A549 (cell line): ENCODE measurements around the gene GPM6B.

Experiments used
- CBX8 ChIP-seq: fragments of 200-600 bp; sonication (generic); IDR thresholded peaks from 2 replicates; pipeline ENCODE4 v1.6.1; 2016
- CEBPB ChIP-seq, 2 experiments: fragments of >200 bp in 1 of 2; sonication (Bioruptor Twin) in 1 of 2; formaldehyde crosslinking in 1 of 2; IDR thresholded peaks; 2 replicates each; pipeline ENCODE4 v1.6.1; 2012 to 2016
- CHD2 ChIP-seq: fragments of 150-350 bp; IDR thresholded peaks from 2 replicates; pipeline ENCODE4 v1.6.1; 2014; ENCODE audit warnings: low read length; ENCODE audit not compliant: partially characterized antibody
- CTCF ChIP-seq: fragments of >200 bp; sonication (Bioruptor Twin); formaldehyde crosslinking; IDR thresholded peaks from 3 replicates; pipeline ENCODE4 v1.5.1; 2016
- EP300 ChIP-seq, 2 experiments: fragments of >200 bp; sonication (Bioruptor Twin); formaldehyde crosslinking; IDR thresholded peaks; 2 replicates in 1 of 2; 3 replicates in 1 of 2; pipeline ENCODE4 v1.6.1; 2016 to 2017
- FOSL2 ChIP-seq, 2 experiments: fragments of 450-650 bp in 1 of 2; fragments of >200 bp in 1 of 2; sonication (Bioruptor Twin) in 1 of 2; formaldehyde crosslinking; IDR thresholded peaks; 2 replicates each; pipeline versions ENCODE4 v1.5.0 to v1.6.1; 2016 to 2020; ENCODE audit warnings: mild to moderate bottlenecking in 1 of 2, moderate library complexity in 1 of 2
- MAX ChIP-seq: IDR thresholded peaks from 2 replicates; pipeline ENCODE4 v1.6.1; 2012
- MAZ ChIP-seq: fragments of 150-350 bp; IDR thresholded peaks from 2 replicates; pipeline ENCODE4 v1.6.1; 2014; ENCODE audit warnings: antibody characterized with exemption, low read depth, low read length, borderline replicate concordance
- NPAS2 ChIP-seq: fragments of 250-450 bp; sonication (Bioruptor Pico); IDR thresholded peaks from 2 replicates; pipeline ENCODE4 v1.8.0; 2022; ENCODE audit warnings: mild to moderate bottlenecking, moderate library complexity, borderline replicate concordance
- REST ChIP-seq: fragments of 200-600 bp; sonication (generic); IDR thresholded peaks from 2 replicates; pipeline ENCODE4 v1.6.1; 2016; ENCODE audit warnings: antibody characterized with exemption, mild to moderate bottlenecking, moderate library complexity
- RFX5 ChIP-seq: fragments of 450-650 bp; IDR thresholded peaks from 2 replicates; pipeline ENCODE4 v1.7.1; 2014; ENCODE audit warnings: antibody characterized with exemption, mild to moderate bottlenecking, moderate library complexity
- TFCP2L1 ChIP-seq: fragments of 250-450 bp; sonication (Bioruptor Pico); IDR thresholded peaks from 2 replicates; pipeline ENCODE4 v1.5.0; 2021; ENCODE audit warnings: mild to moderate bottlenecking
- ZC3H11A ChIP-seq: fragments of 450-650 bp; IDR thresholded peaks from 2 replicates; pipeline ENCODE4 v1.6.1; 2014; ENCODE audit warnings: antibody characterized with exemption, mild to moderate bottlenecking
- ZNF302 ChIP-seq: fragments of 250-450 bp; sonication (Bioruptor Pico); IDR thresholded peaks from 2 replicates; pipeline ENCODE4 v1.9.0; 2021; ENCODE audit warnings: inconsistent platforms, mild to moderate bottlenecking, moderate library complexity

GRCh38 chrX:13754765-13755164 is 62.1 kb downstream of the GPM6B start:
- TF ChIP-seq CTCF: no peak
- TF ChIP-seq CEBPB (IDR thresholded peaks at IDR 0.05): no peak
- TF ChIP-seq RFX5: no peak
- no peak for TF ChIP-seq TFCP2L1
- no peak for TF ChIP-seq EP300 (IDR thresholded peaks at IDR 0.05)
- no peak for TF ChIP-seq MAX
- no peak for TF ChIP-seq FOSL2 (IDR thresholded peaks at IDR 0.05)
- no peak for TF ChIP-seq FOSL2 (CRISPR knock-in tag; IDR thresholded peaks at IDR 0.05)
- no peak for TF ChIP-seq ZC3H11A
- no peak for TF ChIP-seq CHD2
- TF ChIP-seq NPAS2 (CRISPR knock-in tag): no peak
- TF ChIP-seq CBX8: no peak
- TF ChIP-seq REST: no peak
- TF ChIP-seq ZNF302: no peak
- TF ChIP-seq MAZ: no peak
